ENCODE data around the gene ZIK1. TPM values are rescaled to one million over a fixed set of nuclear protein-coding genes. Genes with fewer than 3 reads are reported as not detected.
A peak's percentile ranks its signal among the peaks of the same experiment; 100 is the strongest.

ZIK1 gene
- total RNA-seq, 2 donors from 2014 or later: 2.9 to 4.3 TPM

- DNase-seq (no peak), ATAC-seq (no peak)
- Mint-ChIP-seq H3K27me3 (no peaks in the 10 kb centered on the region), H3K4me1 (no peaks in the 10 kb centered on the region), H3K27ac (no peak overlapping the region), H3K36me3 (ENCODE audit: low read depth) (peaks cover 9% of the 10 kb centered on the region), H3K4me3 (no peak overlapping the region)
- H3K9me3 ChIP-seq (ENCODE audit: control insufficient read depth, low read length, poor library complexity, severe bottlenecking): peaks cover 53% of the 10 kb centered on the region
Observed at GRCh38 chr19:57572415-57572947, 11.5 kb upstream of the ZIK1 start.

GRCh38 chr19:57576661-57577060, 7.3 kb upstream of the ZIK1 start:
- Mint-ChIP-seq H3K36me3 (ENCODE audit: low read depth) (peaks cover 9% of the 10 kb centered on the region), H3K27me3 (no peaks in the 10 kb centered on the region), H3K4me3 (peak overlapping the region; percentile 0), H3K4me1 (peaks cover 3% of the 10 kb centered on the region), H3K27ac (no peak overlapping the region)
- ATAC-seq (no peak), DNase-seq (no peak)
- H3K9me3 ChIP-seq (ENCODE audit: control insufficient read depth, low read length, poor library complexity, severe bottlenecking): peaks cover 34% of the 10 kb centered on the region

- peaks cover 9% of the 10 kb centered on the region for H3K36me3 Mint-ChIP-seq (ENCODE audit: low read depth)
- no peak within 1 kb of the TSS for H3K27ac Mint-ChIP-seq
- peak; percentile 98 for ATAC-seq
- H3K4me3 Mint-ChIP-seq: peak within 1 kb of the TSS; percentile 74
- DNase-seq: peak; percentile 81 to 92 (median 90)
- H3K4me1 Mint-ChIP-seq: peaks cover 3% of the 10 kb centered on the region
- H3K27me3 Mint-ChIP-seq: no peaks in the 10 kb centered on the region
- H3K9me3 ChIP-seq (ENCODE audit: control insufficient read depth, low read length, poor library complexity, severe bottlenecking): peaks cover 16% of the 10 kb centered on the region
Observed at GRCh38 chr19:57578487-57579205, 5.3 kb upstream of the ZIK1 start, which contains the start of gene ZNF416. Gene ZNF416 (minus strand): TSS chr19:57578911. CDS start chr19:57578704, 207 bp downstream.

GRCh38 chr19:57583104-57583520, 833 bp upstream of the ZIK1 start:
- no peak for ATAC-seq
- H3K9me3 ChIP-seq (ENCODE audit: control insufficient read depth, low read length, poor library complexity, severe bottlenecking): peaks cover 3% of the 10 kb centered on the region
- no peak for DNase-seq
- peaks cover 7% of the 10 kb centered on the region for H3K4me1 Mint-ChIP-seq
- H3K27ac Mint-ChIP-seq: no peak overlapping the region
- H3K36me3 Mint-ChIP-seq (ENCODE audit: low read depth): peaks cover 6% of the 10 kb centered on the region
- no peaks in the 10 kb centered on the region for H3K27me3 Mint-ChIP-seq
- peak overlapping the region; percentile 87 for H3K4me3 Mint-ChIP-seq

- H3K4me3 Mint-ChIP-seq: no peak overlapping the region
- no peak overlapping the region for H3K27ac Mint-ChIP-seq
- H3K27me3 Mint-ChIP-seq: no peaks in the 10 kb centered on the region
- H3K9me3 ChIP-seq (ENCODE audit: control insufficient read depth, low read length, poor library complexity, severe bottlenecking): peaks cover 24% of the 10 kb centered on the region
- ATAC-seq: no peak
- H3K4me1 Mint-ChIP-seq: peaks cover 4% of the 10 kb centered on the region
- no peak for DNase-seq
- H3K36me3 Mint-ChIP-seq (ENCODE audit: low read depth): peaks cover 6% of the 10 kb centered on the region
Observed at GRCh38 chr19:57587529-57587928, 3.6 kb downstream of the ZIK1 start.

DNA sequence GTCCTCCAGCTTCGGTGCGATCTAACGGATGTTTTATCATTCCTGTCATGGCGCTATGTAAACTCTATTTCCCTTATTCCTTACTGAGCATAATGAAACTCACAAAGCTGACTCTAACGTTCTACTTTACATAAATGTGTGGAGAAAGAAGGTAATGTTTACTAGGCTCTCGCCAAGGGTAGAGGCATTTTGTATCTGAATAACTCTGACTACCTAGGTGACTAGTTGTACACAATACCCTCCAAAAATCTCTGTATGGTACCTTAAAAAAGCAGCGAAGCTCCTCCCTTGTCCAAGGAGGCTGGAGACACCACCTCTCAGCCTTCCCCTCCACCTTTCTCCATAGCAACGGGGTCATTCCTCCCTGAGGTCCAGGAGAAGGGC, 15.4 kb downstream of the ZIK1 start:
- peak overlapping the region; percentile 14 for H3K27ac Mint-ChIP-seq
- peaks cover 6% of the 10 kb centered on the region for H3K36me3 Mint-ChIP-seq (ENCODE audit: low read depth)
- H3K4me3 Mint-ChIP-seq: peak overlapping the region; percentile 79
- DNase-seq (no peak), ATAC-seq (no peak)
- peaks cover 5% of the 10 kb centered on the region for H3K9me3 ChIP-seq (ENCODE audit: control insufficient read depth, low read length, poor library complexity, severe bottlenecking)
- H3K27me3 Mint-ChIP-seq: no peaks in the 10 kb centered on the region
- H3K4me1 Mint-ChIP-seq: peaks cover 3% of the 10 kb centered on the region

GRCh38 chr19:57599761-57600383, 15.9 kb downstream of the ZIK1 start, which contains the start of gene ZNF530:
Gene ZNF530 (plus strand): TSS chr19:57599885. CDS start chr19:57604346, 4,461 bp downstream.
- H3K4me3 Mint-ChIP-seq: peak within 1 kb of the TSS; percentile 79
- H3K4me1 Mint-ChIP-seq: peaks cover 3% of the 10 kb centered on the region
- H3K27me3 Mint-ChIP-seq: no peaks in the 10 kb centered on the region
- peaks cover 3% of the 10 kb centered on the region for H3K9me3 ChIP-seq (ENCODE audit: control insufficient read depth, low read length, poor library complexity, severe bottlenecking)
- H3K36me3 Mint-ChIP-seq (ENCODE audit: low read depth): peaks cover 8% of the 10 kb centered on the region
- peak; percentile 97 for ATAC-seq
- H3K27ac Mint-ChIP-seq: peak within 1 kb of the TSS; percentile 14
- peak; percentile 56 to 69 (median 56) for DNase-seq

- ATAC-seq: no peak
- Mint-ChIP-seq H3K27me3 (no peaks in the 10 kb centered on the region), H3K36me3 (ENCODE audit: low read depth) (peaks cover 10% of the 10 kb centered on the region), H3K4me3 (no peak overlapping the region), H3K4me1 (no peaks in the 10 kb centered on the region), H3K27ac (no peak overlapping the region)
- no peak for DNase-seq
- peaks cover 9% of the 10 kb centered on the region for H3K9me3 ChIP-seq (ENCODE audit: control insufficient read depth, low read length, poor library complexity, severe bottlenecking)
Observed at GRCh38 chr19:57606931-57607330, 23.0 kb downstream of the ZIK1 start.

GRCh38 chr19:57611113-57611512, 27.2 kb downstream of the ZIK1 start:
- Mint-ChIP-seq H3K27me3 (no peaks in the 10 kb centered on the region), H3K36me3 (ENCODE audit: low read depth) (peaks cover 2% of the 10 kb centered on the region)
- peaks cover 22% of the 10 kb centered on the region for H3K9me3 ChIP-seq (ENCODE audit: control insufficient read depth, low read length, poor library complexity, severe bottlenecking)

GRCh38 chr19:57613941-57614743, 30.2 kb downstream of the ZIK1 start, which contains the start of gene ZNF134:
Gene ZNF134 (plus strand): TSS chr19:57614242. CDS start chr19:57619469, 5,227 bp downstream.
- Mint-ChIP-seq H3K36me3 (ENCODE audit: low read depth) (peaks cover 14% of the 10 kb centered on the region), H3K4me1 (peaks cover 5% of the 10 kb centered on the region), H3K27me3 (no peaks in the 10 kb centered on the region), H3K27ac (peak within 1 kb of the TSS; percentile 82), H3K4me3 (peak within 1 kb of the TSS; percentile 71)
- DNase-seq (peak; percentile 69 to 82 (median 76)), ATAC-seq (peak; percentile 100)
- peaks cover 40% of the 10 kb centered on the region for H3K9me3 ChIP-seq (ENCODE audit: control insufficient read depth, low read length, poor library complexity, severe bottlenecking)

More at GRCh38 chr19:57611113-57611512, 27.2 kb downstream of the ZIK1 start:
- no peak overlapping the region for H3K27ac Mint-ChIP-seq
- H3K4me1 Mint-ChIP-seq: peaks cover 5% of the 10 kb centered on the region
- DNase-seq: no peak
- no peak for ATAC-seq
- H3K4me3 Mint-ChIP-seq: no peak overlapping the region

DNA sequence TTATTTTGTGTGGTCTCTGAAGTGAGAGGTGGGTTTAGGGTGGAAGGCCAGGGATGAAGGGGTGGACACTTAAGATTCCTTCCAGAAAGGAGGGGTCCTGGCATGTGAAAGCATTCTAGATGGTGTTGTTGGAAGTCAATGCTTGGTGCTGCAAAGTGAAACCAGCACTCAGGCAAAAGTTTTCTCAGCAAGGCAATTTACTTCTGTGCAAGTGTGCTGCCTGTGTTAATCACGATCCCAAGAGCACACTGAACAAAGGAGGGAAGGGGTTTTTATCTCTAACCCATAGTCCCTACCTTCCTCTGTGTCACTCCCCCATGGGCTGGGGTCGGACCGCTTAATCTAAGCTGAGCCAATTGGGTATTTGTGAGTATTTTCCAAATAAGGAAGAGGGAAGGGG, 31.4 kb downstream of the ZIK1 start:
- peaks cover 52% of the 10 kb centered on the region for H3K9me3 ChIP-seq (ENCODE audit: control insufficient read depth, low read length, poor library complexity, severe bottlenecking)
- H3K27ac Mint-ChIP-seq: peak overlapping the region; percentile 82
- no peak for ATAC-seq
- H3K4me3 Mint-ChIP-seq: peak overlapping the region; percentile 71
- peaks cover 14% of the 10 kb centered on the region for H3K36me3 Mint-ChIP-seq (ENCODE audit: low read depth)
- DNase-seq: no peak
- H3K4me1 Mint-ChIP-seq: peaks cover 5% of the 10 kb centered on the region
- H3K27me3 Mint-ChIP-seq: no peaks in the 10 kb centered on the region

- Mint-ChIP-seq H3K27me3 (no peaks in the 10 kb centered on the region), H3K4me3 (no peak overlapping the region), H3K4me1 (no peaks in the 10 kb centered on the region), H3K36me3 (ENCODE audit: low read depth) (peaks cover 15% of the 10 kb centered on the region), H3K27ac (no peak overlapping the region)
- no peak for DNase-seq
- no peak for ATAC-seq
- H3K9me3 ChIP-seq (ENCODE audit: control insufficient read depth, low read length, poor library complexity, severe bottlenecking): peaks cover 68% of the 10 kb centered on the region
Observed at GRCh38 chr19:57620673-57621348, 36.9 kb downstream of the ZIK1 start.

All from T-helper 17 cell (primary cell).